Astrocyte of the cerebellum (primary cell): ENCODE data around the gene DDI2.
"Not testable (repeated sequence)": the region's sequence is repeated elsewhere in the genome, so short reads cannot be mapped to it uniquely, and the experiment has no call there.

ENCODE experiments used
- DNase-seq: peaks from one replicate; pipeline ENCODE4 v3.0.0-alpha.2; 2011; ENCODE audit warnings: low read depth
- H3K4me3 ChIP-seq: 2 replicates; pipeline ENCODE4 v1.5.1; 2011; ENCODE audit warnings: mild to moderate bottlenecking, low read depth, low read length, moderate library complexity
- CTCF ChIP-seq: IDR thresholded peaks from 2 replicates; pipeline ENCODE4 v1.5.1; 2012; ENCODE audit warnings: low read length, low read depth, moderate library complexity, mild to moderate bottlenecking; ENCODE audit errors: missing control alignments
- in situ Hi-C: cut with HindIII; loops from 2 replicates; pipeline ENCODE4 v1.10.0; 2017; ENCODE audit warnings: low sequenced_read_pairs

Gene DDI2

DNA sequence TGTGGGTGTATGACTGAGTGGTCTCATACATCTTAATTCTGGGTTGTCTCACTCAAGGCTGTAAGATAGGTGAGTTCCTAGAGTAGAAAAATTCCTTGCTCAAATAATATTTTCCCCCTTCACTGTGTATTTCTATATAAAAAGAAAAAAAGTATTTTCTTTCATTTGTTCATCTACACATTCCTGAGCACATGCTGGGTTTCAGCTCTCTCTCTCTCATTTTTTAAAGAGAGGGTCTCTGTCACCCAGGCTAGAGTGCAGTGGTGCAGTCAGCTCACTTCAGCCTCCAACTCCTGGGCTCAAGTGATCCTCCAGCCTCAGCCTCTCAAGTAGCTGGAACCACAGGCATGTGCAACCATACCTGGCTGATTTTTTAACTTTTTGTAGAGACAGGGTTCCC is 22.0 kb downstream of the DDI2 start:
- H3K4me3 ChIP-seq: no peak overlapping the region
- in situ Hi-C loops: no loop called here
- no peak for TF ChIP-seq CTCF
- no peak for DNase-seq

GRCh38 chr1:15639931-15640330 is 22.7 kb downstream of the DDI2 start:
- no peak for TF ChIP-seq CTCF
- DNase-seq: no peak
- in situ Hi-C loops: no loop called here
- no peak overlapping the region for H3K4me3 ChIP-seq

GRCh38 chr1:15640667-15641066 is 23.4 kb downstream of the DDI2 start:
- no peak for TF ChIP-seq CTCF
- no peak overlapping the region for H3K4me3 ChIP-seq
- in situ Hi-C loops: no loop called here
- no peak for DNase-seq

DNA sequence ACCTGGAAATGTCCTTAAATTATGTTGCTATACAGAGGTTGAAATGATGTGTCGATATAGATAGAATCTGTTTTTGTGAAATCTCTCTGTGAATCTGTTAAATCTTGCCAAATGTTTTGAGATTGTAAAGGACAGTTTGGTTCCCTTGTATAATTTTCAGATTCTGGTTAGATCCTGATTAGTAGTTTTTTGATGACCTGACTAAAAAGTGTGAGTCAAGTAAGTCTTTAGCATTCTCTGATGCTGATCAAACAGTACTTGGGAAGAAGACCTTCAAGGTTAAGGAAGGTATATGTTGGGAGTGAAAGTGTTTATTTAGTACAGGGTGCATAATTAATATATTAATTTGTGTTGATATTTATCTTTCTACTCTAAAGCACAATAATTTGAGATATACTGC is 32.7 kb downstream of the DDI2 start:
- DNase-seq: no peak
- H3K4me3 ChIP-seq: no peak overlapping the region
- no peak for TF ChIP-seq CTCF
- in situ Hi-C loops: no loop called here

GRCh38 chr1:15650433-15650832 is 33.2 kb downstream of the DDI2 start:
- DNase-seq: no peak
- no peak overlapping the region for H3K4me3 ChIP-seq
- TF ChIP-seq CTCF: no peak
- in situ Hi-C loops: no loop called here

DNA sequence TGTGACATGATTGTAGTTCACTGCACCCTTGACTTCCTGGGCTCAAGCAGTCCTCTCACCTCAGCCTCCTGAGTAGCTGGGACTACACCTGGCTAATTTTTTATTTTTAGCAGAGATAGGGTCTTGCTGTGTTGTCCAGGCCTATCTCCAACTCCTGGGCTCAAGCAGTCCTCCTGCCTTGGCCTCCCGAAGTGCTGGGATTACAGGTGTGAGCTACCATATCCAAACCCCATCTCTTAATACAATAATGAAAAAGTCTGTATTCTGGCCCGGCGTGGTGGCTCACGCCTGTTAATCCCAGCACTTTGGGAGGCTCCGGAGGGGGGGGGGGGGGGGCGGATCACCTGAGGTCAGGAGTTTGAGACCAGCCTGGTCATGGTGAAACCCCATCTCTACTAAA is 34.9 kb downstream of the DDI2 start:
- DNase-seq, H3K4me3 ChIP-seq, in situ Hi-C loops: not testable (repeated sequence)

DNA sequence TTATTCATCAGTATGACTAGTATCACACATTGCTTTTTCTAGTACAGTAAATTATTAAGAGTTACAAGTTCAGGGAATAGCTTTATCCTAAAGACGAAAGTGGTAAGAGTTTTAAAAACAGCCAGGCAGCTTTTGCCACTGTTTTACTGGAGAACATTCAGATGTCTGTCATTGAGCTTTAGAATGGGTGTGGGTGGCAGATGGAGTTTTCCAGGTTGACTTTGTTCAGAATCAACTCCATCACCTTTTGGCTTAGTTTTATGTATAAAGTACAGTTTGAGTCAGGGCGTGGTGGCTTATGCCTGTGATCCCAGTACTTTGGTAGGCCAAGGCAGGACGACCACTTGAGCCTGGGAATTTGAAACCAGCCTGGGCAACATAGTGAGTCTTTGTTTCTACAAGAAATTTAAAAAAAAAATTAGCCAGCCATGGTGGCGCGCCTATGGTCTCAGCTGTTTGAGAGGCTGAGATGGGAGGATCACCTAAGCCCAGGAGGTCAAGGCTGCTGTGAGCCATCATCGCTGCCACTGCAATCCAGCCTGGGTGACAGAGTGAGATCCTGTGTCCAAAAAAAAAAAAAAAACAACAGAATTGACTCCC is 36.9 kb downstream of the DDI2 start:
- in situ Hi-C loops: no loop called here
- DNase-seq: no peak
- no peak overlapping the region for H3K4me3 ChIP-seq
- no peak for TF ChIP-seq CTCF
